Gastrocnemius medialis (tissue), 4 donors: ENCODE results near the gene SEPTIN10.

Experiments
- POLR2A ChIP-seq, 2 donors: fragments of 450-650 bp; IDR thresholded peaks; one replicate each; pipeline ENCODE4 v1.6.1; 2017; ENCODE audit warnings: antibody characterized with exemption in 2 of 2, mild to moderate bottlenecking in 2 of 2, moderate library complexity in 2 of 2
- TF ChIP-seq, protein P1 (sequence below), 5 experiments: fragments of 450-650 bp in 3 of 5; fragments of 200-600 bp in 2 of 5; sonication (generic) in 2 of 5; IDR thresholded peaks in 4 of 5; conservative IDR thresholded peaks in 1 of 5; 1 replicate in 4 of 5; 2 replicates in 1 of 5; pipeline ENCODE4 v1.5.1; 2016 to 2019; ENCODE audit warnings: antibody characterized with exemption in 5 of 5, mild to moderate bottlenecking in 3 of 5, moderate library complexity in 3 of 5

DNA sequence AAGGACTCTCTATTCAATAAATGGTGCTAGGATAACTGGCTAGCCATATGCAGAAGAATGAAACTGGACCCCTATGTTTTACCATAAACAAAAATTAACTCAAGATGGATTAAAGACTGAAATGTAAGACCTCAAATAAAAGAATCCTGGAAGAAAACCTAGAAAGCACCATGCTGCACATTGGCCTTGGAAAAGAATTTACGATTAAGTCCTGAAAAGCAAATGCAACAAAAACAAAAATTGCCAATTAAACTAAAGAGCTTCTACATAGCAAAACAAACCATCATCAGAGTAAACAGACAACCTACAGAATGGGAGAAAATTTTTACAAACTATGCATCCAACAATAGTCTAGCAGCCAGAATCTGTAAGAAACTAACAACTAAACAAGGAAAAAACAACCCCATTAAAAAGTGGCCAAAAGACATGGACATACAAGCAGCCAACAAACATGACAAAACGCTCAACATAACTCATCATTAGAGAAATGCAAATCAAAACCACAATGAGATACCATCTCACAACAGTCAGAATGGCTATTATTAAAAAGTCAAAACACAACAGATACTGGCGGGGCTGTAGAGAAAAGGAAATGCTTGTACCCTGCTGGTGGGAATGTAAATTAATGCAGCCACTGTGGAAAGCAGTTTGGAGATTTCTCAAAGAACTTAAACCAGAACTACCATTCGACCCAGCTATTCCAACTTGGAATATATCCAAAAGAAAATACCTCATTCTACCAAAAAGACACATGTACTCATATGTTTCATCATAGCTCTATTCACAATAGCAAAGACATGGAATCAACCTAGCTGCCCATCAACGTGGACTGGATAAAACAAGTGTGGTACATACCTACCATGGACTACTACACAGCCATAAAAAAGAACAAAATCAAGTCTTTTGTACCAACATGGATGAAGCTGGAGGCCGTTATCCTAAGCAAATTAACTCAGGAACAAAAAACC is 30.6 kb downstream of the SEPTIN10 start:
- TF ChIP-seq POLR2A (IDR thresholded peaks at IDR 0.05): no peak
- TF ChIP-seq, protein P1, sequence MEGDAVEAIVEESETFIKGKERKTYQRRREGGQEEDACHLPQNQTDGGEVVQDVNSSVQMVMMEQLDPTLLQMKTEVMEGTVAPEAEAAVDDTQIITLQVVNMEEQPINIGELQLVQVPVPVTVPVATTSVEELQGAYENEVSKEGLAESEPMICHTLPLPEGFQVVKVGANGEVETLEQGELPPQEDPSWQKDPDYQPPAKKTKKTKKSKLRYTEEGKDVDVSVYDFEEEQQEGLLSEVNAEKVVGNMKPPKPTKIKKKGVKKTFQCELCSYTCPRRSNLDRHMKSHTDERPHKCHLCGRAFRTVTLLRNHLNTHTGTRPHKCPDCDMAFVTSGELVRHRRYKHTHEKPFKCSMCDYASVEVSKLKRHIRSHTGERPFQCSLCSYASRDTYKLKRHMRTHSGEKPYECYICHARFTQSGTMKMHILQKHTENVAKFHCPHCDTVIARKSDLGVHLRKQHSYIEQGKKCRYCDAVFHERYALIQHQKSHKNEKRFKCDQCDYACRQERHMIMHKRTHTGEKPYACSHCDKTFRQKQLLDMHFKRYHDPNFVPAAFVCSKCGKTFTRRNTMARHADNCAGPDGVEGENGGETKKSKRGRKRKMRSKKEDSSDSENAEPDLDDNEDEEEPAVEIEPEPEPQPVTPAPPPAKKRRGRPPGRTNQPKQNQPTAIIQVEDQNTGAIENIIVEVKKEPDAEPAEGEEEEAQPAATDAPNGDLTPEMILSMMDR (IDR thresholded peaks at IDR 0.05 in 4 of 5, conservative IDR thresholded peaks at IDR 0.05 in 1 of 5): no peak
